Measurements from ENCODE around the gene HSD11B1.

The HSD11B1 gene

GRCh38 chr1:209749670-209750323, 45.2 kb downstream of the HSD11B1 start:
- no peak overlapping the region for H2AFZ ChIP-seq (ENCODE audit: low read length)
- no peak overlapping the region for H3K14ac ChIP-seq (ENCODE audit: low read length)
- no peak overlapping the region for H4K8ac ChIP-seq (ENCODE audit: low read depth, low read length)
- H3K36me3 ChIP-seq (replicated peaks in 1 of 2; ENCODE audit: control insufficient read depth in 2 of 2, insufficient read depth in 2 of 2, low read length in 2 of 2) = no peaks in the 10 kb centered on the region
- no peak overlapping the region for H3K27ac ChIP-seq (replicated peaks; ENCODE audit: low read length)
- no peak overlapping the region for H3K4ac ChIP-seq (ENCODE audit: low read length)
- H2BK5ac ChIP-seq (ENCODE audit: low read length) = no peak overlapping the region
- H3K18ac ChIP-seq (ENCODE audit: low read length) = no peak overlapping the region
- peaks cover 0 to 10% (median 0%) of the 10 kb centered on the region in 3 experiments for H3K27me3 ChIP-seq (ENCODE audit: control insufficient read depth in 3 of 3, insufficient read depth in 3 of 3, low read depth in 1 of 3, low read length in 3 of 3)
- no peak overlapping the region for H3K23ac ChIP-seq (ENCODE audit: low read depth, low read length, poor library complexity)
- no peaks in the 10 kb centered on the region for H3K79me1 ChIP-seq (ENCODE audit: low read depth, low read length)
- H3K9me3 ChIP-seq (replicated peaks in 1 of 2; ENCODE audit: control insufficient read depth in 2 of 2, insufficient read depth in 1 of 2, low read depth in 1 of 2, low read length in 2 of 2) = no peaks in the 10 kb centered on the region
- H2AK5ac ChIP-seq (ENCODE audit: low read depth, low read length) = no peak overlapping the region
- H2BK12ac ChIP-seq (ENCODE audit: low read length) = no peak overlapping the region
- no peak overlapping the region for H3K4me3 ChIP-seq (ENCODE audit: low read length in 2 of 2)
- no peak overlapping the region for H3K4me2 ChIP-seq (ENCODE audit: insufficient read depth, low read length, poor library complexity, severe bottlenecking)
- no peak for DNase-seq (ENCODE audit: low spot score)
- peaks cover 2 to 6% of the 10 kb centered on the region in 2 donors for H3K4me1 ChIP-seq (ENCODE audit: control insufficient read depth in 2 of 2, insufficient read depth in 1 of 2, low read depth in 1 of 2, low read length in 2 of 2)
- no peak overlapping the region for H2BK120ac ChIP-seq (ENCODE audit: low read depth, low read length)
- no peak overlapping the region for H4K91ac ChIP-seq (ENCODE audit: low read depth, low read length, poor library complexity)
- H2BK15ac ChIP-seq (ENCODE audit: low read length) = no peak overlapping the region
- no peak overlapping the region for H3K9ac ChIP-seq (ENCODE audit: low read depth, low read length, poor library complexity)
- no CpG with 5 or more reads among the region's 6 CpGs for WGBS, 2 donors (ENCODE audit: extremely low coverage in 2 of 2, insufficient read length in 2 of 2, insufficient replicate concordance in 1 of 2)

GRCh38 chr1:209751627-209752231, 47.1 kb downstream of the HSD11B1 start:
- H3K14ac ChIP-seq (ENCODE audit: low read length) = no peak overlapping the region
- no peak overlapping the region for H4K91ac ChIP-seq (ENCODE audit: low read depth, low read length, poor library complexity)
- H3K4me2 ChIP-seq (ENCODE audit: insufficient read depth, low read length, poor library complexity, severe bottlenecking) = no peak overlapping the region
- H2BK120ac ChIP-seq (ENCODE audit: low read depth, low read length) = no peak overlapping the region
- no peak overlapping the region for H3K4me3 ChIP-seq (ENCODE audit: low read length in 2 of 2)
- no peak overlapping the region for H2BK15ac ChIP-seq (ENCODE audit: low read length)
- H3K23ac ChIP-seq (ENCODE audit: low read depth, low read length, poor library complexity) = no peak overlapping the region
- H3K36me3 ChIP-seq (replicated peaks in 1 of 2; ENCODE audit: control insufficient read depth in 2 of 2, insufficient read depth in 2 of 2, low read length in 2 of 2) = no peaks in the 10 kb centered on the region
- no peak overlapping the region for H3K9ac ChIP-seq (ENCODE audit: low read depth, low read length, poor library complexity)
- no peak for DNase-seq (ENCODE audit: low spot score)
- H3K9me3 ChIP-seq (replicated peaks in 1 of 2; ENCODE audit: control insufficient read depth in 2 of 2, insufficient read depth in 1 of 2, low read depth in 1 of 2, low read length in 2 of 2) = no peaks in the 10 kb centered on the region
- no peaks in the 10 kb centered on the region for H3K79me1 ChIP-seq (ENCODE audit: low read depth, low read length)
- H3K4ac ChIP-seq (ENCODE audit: low read length) = no peak overlapping the region
- no peak overlapping the region for H2AFZ ChIP-seq (ENCODE audit: low read length)
- H2AK5ac ChIP-seq (ENCODE audit: low read depth, low read length) = no peak overlapping the region
- no peak overlapping the region for H2BK5ac ChIP-seq (ENCODE audit: low read length)
- H3K4me1 ChIP-seq (ENCODE audit: control insufficient read depth in 2 of 2, insufficient read depth in 1 of 2, low read depth in 1 of 2, low read length in 2 of 2) = peaks cover 2 to 6% of the 10 kb centered on the region in 2 donors
- WGBS, 2 donors (ENCODE audit: extremely low coverage in 2 of 2, insufficient read length in 2 of 2, insufficient replicate concordance in 1 of 2) = no CpG with 5 or more reads among the region's 5 CpGs
- H3K18ac ChIP-seq (ENCODE audit: low read length) = no peak overlapping the region
- H4K8ac ChIP-seq (ENCODE audit: low read depth, low read length) = no peak overlapping the region
- H3K27me3 ChIP-seq (ENCODE audit: control insufficient read depth in 3 of 3, insufficient read depth in 3 of 3, low read depth in 1 of 3, low read length in 3 of 3) = peaks cover 0 to 10% (median 0%) of the 10 kb centered on the region in 3 experiments
- no peak overlapping the region for H3K27ac ChIP-seq (replicated peaks; ENCODE audit: low read length)
- no peak overlapping the region for H2BK12ac ChIP-seq (ENCODE audit: low read length)

GRCh38 chr1:209752890-209753289, 48.2 kb downstream of the HSD11B1 start:
- no peak overlapping the region for H2BK120ac ChIP-seq (ENCODE audit: low read depth, low read length)
- no peak overlapping the region for H4K8ac ChIP-seq (ENCODE audit: low read depth, low read length)
- no peak overlapping the region for H3K14ac ChIP-seq (ENCODE audit: low read length)
- no peak overlapping the region for H2AK5ac ChIP-seq (ENCODE audit: low read depth, low read length)
- no peaks in the 10 kb centered on the region for H3K79me1 ChIP-seq (ENCODE audit: low read depth, low read length)
- no peaks in the 10 kb centered on the region for H3K36me3 ChIP-seq (replicated peaks in 1 of 2; ENCODE audit: control insufficient read depth in 2 of 2, insufficient read depth in 2 of 2, low read length in 2 of 2)
- H4K91ac ChIP-seq (ENCODE audit: low read depth, low read length, poor library complexity) = no peak overlapping the region
- H3K23ac ChIP-seq (ENCODE audit: low read depth, low read length, poor library complexity) = no peak overlapping the region
- no peak overlapping the region for H2BK12ac ChIP-seq (ENCODE audit: low read length)
- H3K9me3 ChIP-seq (replicated peaks in 1 of 2; ENCODE audit: control insufficient read depth in 2 of 2, insufficient read depth in 1 of 2, low read depth in 1 of 2, low read length in 2 of 2) = no peaks in the 10 kb centered on the region
- H3K4ac ChIP-seq (ENCODE audit: low read length) = no peak overlapping the region
- H2BK15ac ChIP-seq (ENCODE audit: low read length) = no peak overlapping the region
- no peak for DNase-seq (ENCODE audit: low spot score)
- H3K9ac ChIP-seq (ENCODE audit: low read depth, low read length, poor library complexity) = no peak overlapping the region
- H3K27ac ChIP-seq (replicated peaks; ENCODE audit: low read length) = no peak overlapping the region
- no peak overlapping the region for H3K4me3 ChIP-seq (ENCODE audit: low read length in 2 of 2)
- H2BK5ac ChIP-seq (ENCODE audit: low read length) = no peak overlapping the region
- peaks cover 0 to 12% (median 0%) of the 10 kb centered on the region in 3 experiments for H3K27me3 ChIP-seq (ENCODE audit: control insufficient read depth in 3 of 3, insufficient read depth in 3 of 3, low read depth in 1 of 3, low read length in 3 of 3)
- H2AFZ ChIP-seq (ENCODE audit: low read length) = no peak overlapping the region
- no peak overlapping the region for H3K18ac ChIP-seq (ENCODE audit: low read length)
- no CpG with 5 or more reads among the region's 3 CpGs for WGBS, 2 donors (ENCODE audit: extremely low coverage in 2 of 2, insufficient read length in 2 of 2, insufficient replicate concordance in 1 of 2)
- no peak overlapping the region for H3K4me2 ChIP-seq (ENCODE audit: insufficient read depth, low read length, poor library complexity, severe bottlenecking)
- peaks cover 0 to 3% of the 10 kb centered on the region in 2 donors for H3K4me1 ChIP-seq (ENCODE audit: control insufficient read depth in 2 of 2, insufficient read depth in 1 of 2, low read depth in 1 of 2, low read length in 2 of 2)

- H3K36me3 ChIP-seq (replicated peaks in 1 of 2; ENCODE audit: control insufficient read depth in 2 of 2, insufficient read depth in 2 of 2, low read length in 2 of 2) = no peaks in the 10 kb centered on the region
- no CpG with 5 or more reads among the region's 1 CpG for WGBS, 2 donors (ENCODE audit: extremely low coverage in 2 of 2, insufficient read length in 2 of 2, insufficient replicate concordance in 1 of 2)
These were observed 50.6 kb downstream of the HSD11B1 start for GRCh38 chr1:209755256-209755655.

More at GRCh38 chr1:209755256-209755655, 50.6 kb downstream of the HSD11B1 start:
- DNase-seq (ENCODE audit: low spot score) = no peak
- H3K14ac ChIP-seq (ENCODE audit: low read length) = no peak overlapping the region
- H2BK5ac ChIP-seq (ENCODE audit: low read length) = no peak overlapping the region
- H3K9ac ChIP-seq (ENCODE audit: low read depth, low read length, poor library complexity) = no peak overlapping the region
- H3K18ac ChIP-seq (ENCODE audit: low read length) = no peak overlapping the region
- no peak overlapping the region for H3K4me3 ChIP-seq (ENCODE audit: low read length in 2 of 2)
- H3K4me2 ChIP-seq (ENCODE audit: insufficient read depth, low read length, poor library complexity, severe bottlenecking) = no peak overlapping the region
- H2BK120ac ChIP-seq (ENCODE audit: low read depth, low read length) = no peak overlapping the region
- H3K4me1 ChIP-seq (ENCODE audit: control insufficient read depth in 2 of 2, insufficient read depth in 1 of 2, low read depth in 1 of 2, low read length in 2 of 2) = no peaks in the 10 kb centered on the region
- H3K27ac ChIP-seq (replicated peaks; ENCODE audit: low read length) = no peak overlapping the region
- H3K4ac ChIP-seq (ENCODE audit: low read length) = no peak overlapping the region
- no peaks in the 10 kb centered on the region for H3K79me1 ChIP-seq (ENCODE audit: low read depth, low read length)
- H3K9me3 ChIP-seq (replicated peaks in 1 of 2; ENCODE audit: control insufficient read depth in 2 of 2, insufficient read depth in 1 of 2, low read depth in 1 of 2, low read length in 2 of 2) = no peaks in the 10 kb centered on the region
- no peak overlapping the region for H2BK12ac ChIP-seq (ENCODE audit: low read length)
- H3K23ac ChIP-seq (ENCODE audit: low read depth, low read length, poor library complexity) = no peak overlapping the region
- H4K91ac ChIP-seq (ENCODE audit: low read depth, low read length, poor library complexity) = no peak overlapping the region
- H2BK15ac ChIP-seq (ENCODE audit: low read length) = no peak overlapping the region
- H3K27me3 ChIP-seq (ENCODE audit: control insufficient read depth in 3 of 3, insufficient read depth in 3 of 3, low read depth in 1 of 3, low read length in 3 of 3) = peaks cover 0 to 19% (median 0%) of the 10 kb centered on the region in 3 experiments
- H2AFZ ChIP-seq (ENCODE audit: low read length) = no peak overlapping the region
- H4K8ac ChIP-seq (ENCODE audit: low read depth, low read length) = no peak overlapping the region
- H2AK5ac ChIP-seq (ENCODE audit: low read depth, low read length) = no peak overlapping the region

All from neuronal stem cell (in vitro differentiated cells).